HepG2 (cell line): ENCODE data around the gene NKD1. TPM values are rescaled to one million over a fixed set of nuclear protein-coding genes. Genes with fewer than 3 reads are reported as not detected.

Experiments used
- PTBP1 ChIP-seq: fragments of 200-400 bp; formaldehyde crosslinking; IDR thresholded peaks from 2 replicates; pipeline ENCODE4 v1.6.1; 2018; ENCODE audit warnings: low read length, low read depth; ENCODE audit not compliant: poor library complexity, severe bottlenecking
- SP2 ChIP-seq: sonication (generic); formaldehyde crosslinking; IDR thresholded peaks from 2 replicates; pipeline ENCODE4 v1.5.1; 2020; ENCODE audit warnings: mild to moderate bottlenecking, missing genetic modification reagents
- U2AF2 ChIP-seq: fragments of 200-400 bp; formaldehyde crosslinking; IDR thresholded peaks from 2 replicates; pipeline ENCODE4 v1.6.1; 2017; ENCODE audit warnings: low read depth, mild to moderate bottlenecking, low read length
- polyA plus RNA-seq, 8 experiments: library from polyadenylated mRNA; depleted of rRNA in 3 of 8; stranded (reverse) in 7 of 8; unstranded in 1 of 8; fragments of >200 nt; fragmentation: Illumina TruSeq in 4 of 8; extraction: Trizol in 4 of 8; gene quantifications; 2 replicates each; pipeline versions ENCODE4 v1.2.1 to v1.2.3, GENCODE V29; 2011 to 2016; ENCODE audit warnings: low read depth in 4 of 8, missing spikeins in 1 of 8, mixed read lengths in 1 of 8; ENCODE audit not compliant: insufficient read depth in 1 of 8
- total RNA-seq, 5 experiments: library from RNA; depleted of rRNA; stranded (reverse); fragments of >200 nt; fragmentation: Illumina TruSeq; extraction: Trizol; gene quantifications; 2 replicates each; pipeline ENCODE4 v1.2.3, GENCODE V29; 2016; ENCODE audit warnings: low read depth in 1 of 5
- TF ChIP-seq, protein P1 (sequence below), 2 experiments: sonication (generic) in 1 of 2; formaldehyde crosslinking in 1 of 2; IDR thresholded peaks; 2 replicates each; pipeline versions ENCODE4 v1.6.1 to v1.9.0; 2014 to 2022; ENCODE audit warnings: antibody characterized with exemption in 1 of 2, borderline replicate concordance in 1 of 2, inconsistent platforms in 1 of 2, low read depth in 1 of 2, missing genetic modification reagents in 1 of 2
- TF ChIP-seq, protein P2 (sequence below): sonication (generic); formaldehyde crosslinking; IDR thresholded peaks from 2 replicates; pipeline ENCODE4 v1.8.0; 2023; ENCODE audit warnings: mild to moderate bottlenecking, missing genetic modification reagents
- TF ChIP-seq, protein P3 (sequence below): sonication (generic); formaldehyde crosslinking; IDR thresholded peaks from 2 replicates; pipeline ENCODE4 v1.5.0; 2020; ENCODE audit warnings: mild to moderate bottlenecking, missing genetic modification reagents
- TF ChIP-seq, protein P4 (sequence below): sonication (generic); formaldehyde crosslinking; IDR thresholded peaks from 2 replicates; pipeline ENCODE4 v1.4.0; 2020; ENCODE audit warnings: missing genetic modification reagents, borderline replicate concordance
- TF ChIP-seq, protein P5 (sequence below): sonication (generic); formaldehyde crosslinking; IDR thresholded peaks from 2 replicates; pipeline ENCODE4 v1.9.0; 2022; ENCODE audit warnings: low read depth, missing genetic modification reagents

The NKD1 gene
- total and polyA plus RNA-seq, 2 of the 13 experiments (the other 11 are each of a cell fraction or from before 2014, with no cell fraction given), result 70.4 to 121 TPM

DNA sequence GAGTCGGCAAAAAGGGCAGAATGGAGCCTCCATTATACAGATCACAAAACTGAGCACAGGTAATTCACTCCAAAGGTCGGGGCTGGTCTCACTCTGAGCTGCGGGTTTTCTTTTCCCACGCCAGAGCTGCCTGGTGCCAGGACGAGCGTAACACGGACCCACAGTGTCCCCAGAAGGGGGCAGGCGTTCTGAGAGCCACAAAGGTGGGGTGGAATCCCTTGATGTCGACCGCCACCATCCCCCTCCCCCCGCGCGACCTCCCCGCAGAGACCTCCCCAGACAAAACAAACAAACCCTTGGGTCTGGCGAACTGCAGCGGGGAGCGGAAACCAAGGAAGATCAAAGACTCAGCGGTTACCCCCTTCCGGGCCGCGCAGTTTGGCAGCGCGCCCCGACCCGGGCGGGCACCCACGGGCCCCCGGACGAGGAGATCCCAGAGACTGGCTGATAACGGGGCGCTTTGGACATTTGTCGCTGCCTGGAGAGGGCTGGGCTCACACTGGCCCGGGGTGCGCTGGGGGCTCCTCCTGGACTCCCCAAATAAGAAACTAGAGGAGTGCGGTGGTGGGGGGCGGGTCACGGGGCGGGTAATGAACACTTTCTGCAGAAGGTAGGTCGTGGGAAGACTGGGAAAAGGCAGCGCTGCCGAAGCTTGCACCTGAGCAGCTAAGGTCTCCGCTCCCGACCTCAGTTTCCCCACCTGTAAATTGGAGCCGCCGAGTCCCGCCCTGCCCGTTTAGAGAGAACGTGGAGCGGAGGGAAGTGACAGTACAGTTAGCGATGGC is 664 bp upstream of the NKD1 start (continued):
- TF ChIP-seq, protein P1, sequence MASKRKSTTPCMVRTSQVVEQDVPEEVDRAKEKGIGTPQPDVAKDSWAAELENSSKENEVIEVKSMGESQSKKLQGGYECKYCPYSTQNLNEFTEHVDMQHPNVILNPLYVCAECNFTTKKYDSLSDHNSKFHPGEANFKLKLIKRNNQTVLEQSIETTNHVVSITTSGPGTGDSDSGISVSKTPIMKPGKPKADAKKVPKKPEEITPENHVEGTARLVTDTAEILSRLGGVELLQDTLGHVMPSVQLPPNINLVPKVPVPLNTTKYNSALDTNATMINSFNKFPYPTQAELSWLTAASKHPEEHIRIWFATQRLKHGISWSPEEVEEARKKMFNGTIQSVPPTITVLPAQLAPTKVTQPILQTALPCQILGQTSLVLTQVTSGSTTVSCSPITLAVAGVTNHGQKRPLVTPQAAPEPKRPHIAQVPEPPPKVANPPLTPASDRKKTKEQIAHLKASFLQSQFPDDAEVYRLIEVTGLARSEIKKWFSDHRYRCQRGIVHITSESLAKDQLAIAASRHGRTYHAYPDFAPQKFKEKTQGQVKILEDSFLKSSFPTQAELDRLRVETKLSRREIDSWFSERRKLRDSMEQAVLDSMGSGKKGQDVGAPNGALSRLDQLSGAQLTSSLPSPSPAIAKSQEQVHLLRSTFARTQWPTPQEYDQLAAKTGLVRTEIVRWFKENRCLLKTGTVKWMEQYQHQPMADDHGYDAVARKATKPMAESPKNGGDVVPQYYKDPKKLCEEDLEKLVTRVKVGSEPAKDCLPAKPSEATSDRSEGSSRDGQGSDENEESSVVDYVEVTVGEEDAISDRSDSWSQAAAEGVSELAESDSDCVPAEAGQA (IDR thresholded peaks at IDR 0.05; ENCODE audit: low read depth), result no peak
- TF ChIP-seq, protein P1 (CRISPR knock-in tag; IDR thresholded peaks at IDR 0.05; ENCODE audit: borderline replicate concordance), result no peak
- peak; percentile 40; the same call in 1 of the 2 replicates for TF ChIP-seq SP2 (CRISPR knock-in tag)
- no peak for TF ChIP-seq U2AF2
- TF ChIP-seq, protein P2, sequence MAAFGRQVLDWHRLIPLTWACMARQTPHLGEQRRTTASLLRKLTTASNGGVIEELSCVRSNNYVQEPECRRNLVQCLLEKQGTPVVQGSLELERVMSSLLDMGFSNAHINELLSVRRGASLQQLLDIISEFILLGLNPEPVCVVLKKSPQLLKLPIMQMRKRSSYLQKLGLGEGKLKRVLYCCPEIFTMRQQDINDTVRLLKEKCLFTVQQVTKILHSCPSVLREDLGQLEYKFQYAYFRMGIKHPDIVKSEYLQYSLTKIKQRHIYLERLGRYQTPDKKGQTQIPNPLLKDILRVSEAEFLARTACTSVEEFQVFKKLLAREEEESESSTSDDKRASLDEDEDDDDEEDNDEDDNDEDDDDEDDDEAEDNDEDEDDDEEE (CRISPR knock-in tag), result no peak; the same call in 1 of the 2 replicates
- peak; percentile 93 for TF ChIP-seq PTBP1
- TF ChIP-seq, protein P3, sequence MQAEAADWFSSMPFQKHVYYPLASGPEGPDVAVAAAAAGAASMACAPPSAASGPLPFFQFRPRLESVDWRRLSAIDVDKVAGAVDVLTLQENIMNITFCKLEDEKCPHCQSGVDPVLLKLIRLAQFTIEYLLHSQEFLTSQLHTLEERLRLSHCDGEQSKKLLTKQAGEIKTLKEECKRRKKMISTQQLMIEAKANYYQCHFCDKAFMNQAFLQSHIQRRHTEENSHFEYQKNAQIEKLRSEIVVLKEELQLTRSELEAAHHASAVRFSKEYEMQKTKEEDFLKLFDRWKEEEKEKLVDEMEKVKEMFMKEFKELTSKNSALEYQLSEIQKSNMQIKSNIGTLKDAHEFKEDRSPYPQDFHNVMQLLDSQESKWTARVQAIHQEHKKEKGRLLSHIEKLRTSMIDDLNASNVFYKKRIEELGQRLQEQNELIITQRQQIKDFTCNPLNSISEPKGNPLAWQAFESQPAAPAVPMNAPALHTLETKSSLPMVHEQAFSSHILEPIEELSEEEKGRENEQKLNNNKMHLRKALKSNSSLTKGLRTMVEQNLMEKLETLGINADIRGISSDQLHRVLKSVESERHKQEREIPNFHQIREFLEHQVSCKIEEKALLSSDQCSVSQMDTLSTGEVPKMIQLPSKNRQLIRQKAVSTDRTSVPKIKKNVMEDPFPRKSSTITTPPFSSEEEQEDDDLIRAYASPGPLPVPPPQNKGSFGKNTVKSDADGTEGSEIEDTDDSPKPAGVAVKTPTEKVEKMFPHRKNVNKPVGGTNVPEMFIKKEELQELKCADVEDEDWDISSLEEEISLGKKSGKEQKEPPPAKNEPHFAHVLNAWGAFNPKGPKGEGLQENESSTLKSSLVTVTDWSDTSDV, result no peak
- TF ChIP-seq, protein P4, sequence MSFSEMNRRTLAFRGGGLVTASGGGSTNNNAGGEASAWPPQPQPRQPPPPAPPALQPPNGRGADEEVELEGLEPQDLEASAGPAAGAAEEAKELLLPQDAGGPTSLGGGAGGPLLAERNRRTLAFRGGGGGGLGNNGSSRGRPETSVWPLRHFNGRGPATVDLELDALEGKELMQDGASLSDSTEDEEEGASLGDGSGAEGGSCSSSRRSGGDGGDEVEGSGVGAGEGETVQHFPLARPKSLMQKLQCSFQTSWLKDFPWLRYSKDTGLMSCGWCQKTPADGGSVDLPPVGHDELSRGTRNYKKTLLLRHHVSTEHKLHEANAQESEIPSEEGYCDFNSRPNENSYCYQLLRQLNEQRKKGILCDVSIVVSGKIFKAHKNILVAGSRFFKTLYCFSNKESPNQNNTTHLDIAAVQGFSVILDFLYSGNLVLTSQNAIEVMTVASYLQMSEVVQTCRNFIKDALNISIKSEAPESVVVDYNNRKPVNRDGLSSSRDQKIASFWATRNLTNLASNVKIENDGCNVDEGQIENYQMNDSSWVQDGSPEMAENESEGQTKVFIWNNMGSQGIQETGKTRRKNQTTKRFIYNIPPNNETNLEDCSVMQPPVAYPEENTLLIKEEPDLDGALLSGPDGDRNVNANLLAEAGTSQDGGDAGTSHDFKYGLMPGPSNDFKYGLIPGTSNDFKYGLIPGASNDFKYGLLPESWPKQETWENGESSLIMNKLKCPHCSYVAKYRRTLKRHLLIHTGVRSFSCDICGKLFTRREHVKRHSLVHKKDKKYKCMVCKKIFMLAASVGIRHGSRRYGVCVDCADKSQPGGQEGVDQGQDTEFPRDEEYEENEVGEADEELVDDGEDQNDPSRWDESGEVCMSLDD, result peak; percentile 99
- TF ChIP-seq, protein P5, sequence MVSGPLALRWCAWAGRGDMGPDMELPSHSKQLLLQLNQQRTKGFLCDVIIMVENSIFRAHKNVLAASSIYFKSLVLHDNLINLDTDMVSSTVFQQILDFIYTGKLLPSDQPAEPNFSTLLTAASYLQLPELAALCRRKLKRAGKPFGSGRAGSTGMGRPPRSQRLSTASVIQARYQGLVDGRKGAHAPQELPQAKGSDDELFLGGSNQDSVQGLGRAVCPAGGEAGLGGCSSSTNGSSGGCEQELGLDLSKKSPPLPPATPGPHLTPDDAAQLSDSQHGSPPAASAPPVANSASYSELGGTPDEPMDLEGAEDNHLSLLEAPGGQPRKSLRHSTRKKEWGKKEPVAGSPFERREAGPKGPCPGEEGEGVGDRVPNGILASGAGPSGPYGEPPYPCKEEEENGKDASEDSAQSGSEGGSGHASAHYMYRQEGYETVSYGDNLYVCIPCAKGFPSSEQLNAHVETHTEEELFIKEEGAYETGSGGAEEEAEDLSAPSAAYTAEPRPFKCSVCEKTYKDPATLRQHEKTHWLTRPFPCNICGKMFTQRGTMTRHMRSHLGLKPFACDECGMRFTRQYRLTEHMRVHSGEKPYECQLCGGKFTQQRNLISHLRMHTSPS (CRISPR knock-in tag), result peak; percentile 72; the same call in 1 of the 2 replicates
